Calu3 (cell line): ENCODE data around the gene CNGB1. TPM values are rescaled to one million over a fixed set of nuclear protein-coding genes. Genes with fewer than 3 reads are reported as not detected.

ENCODE experiments used
- BruUV-seq: library from RNA; stranded (reverse); fragments of 400-500 nt; replicated peaks from 2 replicates; lab custom pipeline; 2021; lab: Mats Ljungman, UMichigan
- CTCF ChIA-PET: fragments of 300-600 bp; sonication (Branson Sonifier 250); formaldehyde crosslinking; loops from one replicate; lab custom pipeline; 2022; ENCODE audit warnings: antibody characterized with exemption; lab: Charles Lee
- DNase-seq: peaks from one replicate; pipeline ENCODE4 v3.0.0; 2022
- H3K27ac Mint-ChIP-seq: one replicate; pipeline ENCODE4 v1.8.0; 2022; ENCODE audit warnings: mixed read lengths; ENCODE audit not compliant: unreplicated experiment
- H3K27me3 Mint-ChIP-seq: one replicate; pipeline ENCODE4 v1.8.0; 2022; ENCODE audit warnings: mixed read lengths; ENCODE audit not compliant: unreplicated experiment
- H3K36me3 Mint-ChIP-seq: one replicate; pipeline ENCODE4 v1.8.0; 2022; ENCODE audit warnings: mild to moderate bottlenecking, moderate library complexity, mixed read lengths; ENCODE audit not compliant: insufficient read depth, unreplicated experiment
- H3K4me1 Mint-ChIP-seq: one replicate; pipeline ENCODE4 v1.8.0; 2022; ENCODE audit warnings: mild to moderate bottlenecking, low read depth, mixed read lengths; ENCODE audit not compliant: unreplicated experiment
- H3K4me3 Mint-ChIP-seq: one replicate; pipeline ENCODE4 v1.8.0; 2022; ENCODE audit warnings: mild to moderate bottlenecking, low read depth, moderate library complexity, mixed read lengths; ENCODE audit not compliant: unreplicated experiment
- H3K9me3 Mint-ChIP-seq: one replicate; pipeline ENCODE4 v1.8.0; 2022; ENCODE audit warnings: low read depth, mixed read lengths; ENCODE audit not compliant: unreplicated experiment
- CTCF ChIP-seq: fragments of 200-600 bp; IDR thresholded peaks from one replicate; pipeline ENCODE4 v1.8.0; 2022; ENCODE audit warnings: antibody characterized with exemption; ENCODE audit not compliant: unreplicated experiment
- intact Hi-C: fragments of 100-400 bp; cut with micrococcal nuclease; formaldehyde crosslinking; loops from one replicate; pipeline ENCODE4 v1.10.0; 2022; ENCODE audit not compliant: unreplicated experiment
- total RNA-seq: library from RNA; stranded (reverse); gene quantifications from 2 replicates; pipeline ENCODE4 v1.2.3, GENCODE V29; 2022

CNGB1 gene
- total RNA-seq, 1 experiment from 2014 or later, result 0.19 TPM

GRCh38 chr16:57844416-57845030 lies 126.4 kb downstream of the CNGB1 start:
- Mint-ChIP-seq H3K9me3 (no peaks in the 10 kb centered on the region), H3K27me3 (peaks cover 28% of the 10 kb centered on the region), H3K36me3 (no peaks in the 10 kb centered on the region), H3K4me1 (no peaks in the 10 kb centered on the region), H3K27ac (no peak overlapping the region), H3K4me3 (no peak overlapping the region)
- intact Hi-C loops, result no loop called here
- CTCF ChIA-PET, result no interaction called here
- no peak for TF ChIP-seq CTCF
- DNase-seq, result no peak
- BruUV-seq, result no TSS peak

GRCh38 chr16:57843400-57843799 lies 127.5 kb downstream of the CNGB1 start:
- BruUV-seq, result no TSS peak
- CTCF ChIA-PET, result no interaction called here

GRCh38 chr16:57842601-57843000 lies 128.3 kb downstream of the CNGB1 start:
- no peaks in the 10 kb centered on the region for H3K9me3 Mint-ChIP-seq
- CTCF ChIA-PET, result no interaction called here
- BruUV-seq, result no TSS peak
- no peak for DNase-seq
- intact Hi-C loops, result no loop called here
- no peaks in the 10 kb centered on the region for H3K36me3 Mint-ChIP-seq
- no peak overlapping the region for H3K27ac Mint-ChIP-seq
- peaks cover 28% of the 10 kb centered on the region for H3K27me3 Mint-ChIP-seq
- TF ChIP-seq CTCF, result no peak
- H3K4me1 Mint-ChIP-seq, result no peaks in the 10 kb centered on the region
- no peak overlapping the region for H3K4me3 Mint-ChIP-seq

More at GRCh38 chr16:57843400-57843799, 127.5 kb downstream of the CNGB1 start:
- Mint-ChIP-seq H3K9me3 (no peaks in the 10 kb centered on the region), H3K36me3 (no peaks in the 10 kb centered on the region), H3K4me3 (no peak overlapping the region), H3K27me3 (peaks cover 28% of the 10 kb centered on the region), H3K4me1 (no peaks in the 10 kb centered on the region), H3K27ac (no peak overlapping the region)
- TF ChIP-seq CTCF, result no peak
- intact Hi-C loops, result no loop called here
- DNase-seq, result no peak

- intact Hi-C loops, result no loop called here
- Mint-ChIP-seq H3K27ac (no peak overlapping the region), H3K9me3 (no peaks in the 10 kb centered on the region), H3K4me1 (no peaks in the 10 kb centered on the region), H3K4me3 (no peak overlapping the region), H3K36me3 (no peaks in the 10 kb centered on the region), H3K27me3 (peaks cover 11% of the 10 kb centered on the region)
- no peak for TF ChIP-seq CTCF
- CTCF ChIA-PET, result no interaction called here
- no TSS peak for BruUV-seq
- no peak for DNase-seq
Measured at GRCh38 chr16:57840833-57841232, 130.1 kb downstream of the CNGB1 start.
